BJ (cell line): ENCODE data around the gene BAIAP2. TPM values are rescaled to one million over a fixed set of nuclear protein-coding genes. Genes with fewer than 3 reads are reported as not detected.

Source experiments
- CTCF ChIA-PET: fragments of 350-600 bp; formaldehyde crosslinking; extraction: SDS; loops from one replicate; lab custom pipeline; 2021; ENCODE audit warnings: antibody characterized with exemption, inconsistent platforms; lab: Yijun Ruan, JAX
- POLR2A ChIA-PET: fragments of 300-600 bp; sonication (Branson Sonifier 250); formaldehyde crosslinking; extraction: SDS; loops from one replicate; lab custom pipeline; 2021; ENCODE audit warnings: antibody characterized with exemption; lab: Charles Lee
- DNase-seq: peaks from one replicate; pipeline ENCODE4 v3.0.0-alpha.2; 2011; ENCODE audit warnings: low read depth
- H3K27me3 ChIP-seq: 2 replicates; pipeline ENCODE4 v1.6.0; 2011; ENCODE audit warnings: low read length; ENCODE audit not compliant: control insufficient read depth, insufficient read depth
- H3K36me3 ChIP-seq: 2 replicates; pipeline ENCODE4 v1.5.1; 2011; ENCODE audit warnings: low read length; ENCODE audit not compliant: control insufficient read depth, insufficient read depth
- H3K4me3 ChIP-seq: 2 replicates; pipeline ENCODE4 v1.5.1; 2011; ENCODE audit warnings: low read depth, mild to moderate bottlenecking, control low read depth, low read length
- CTCF ChIP-seq: IDR thresholded peaks from 2 replicates; pipeline ENCODE4 v1.5.1; 2011; ENCODE audit warnings: low read depth, mild to moderate bottlenecking, control low read depth, inconsistent platforms, low read length, moderate library complexity; ENCODE audit not compliant: insufficient read depth
- polyA plus RNA-seq: library from polyadenylated mRNA; depleted of rRNA; stranded (reverse); fragments of >200 nt; gene quantifications from 2 replicates; pipeline ENCODE4 v1.2.3, GENCODE V29; 2011

BAIAP2 gene
- polyA plus RNA-seq, 1 experiment: 12.1 TPM

- H3K27me3 ChIP-seq: no peaks in the 10 kb centered on the region
- peaks cover 26% of the 10 kb centered on the region for H3K36me3 ChIP-seq
- ChIA-PET CTCF (interaction anchor here (0.7 to 2.5 kb wide), 4 partner anchors 12 to 104 kb away, joined by 3 to 11 read pairs (median 4); no protein-coding TSS in a partner anchor), POLR2A (no interaction called here)
- peak overlapping the region; percentile 82 for H3K4me3 ChIP-seq
- TF ChIP-seq CTCF: no peak
- DNase-seq: no peak
Measured at GRCh38 chr17:80992948-80993624, 41.9 kb upstream of the BAIAP2 start.

GRCh38 chr17:80995131-80995530 lies 39.8 kb upstream of the BAIAP2 start:
- Histone ChIP-seq H3K36me3 (peaks cover 38% of the 10 kb centered on the region), H3K27me3 (no peaks in the 10 kb centered on the region), H3K4me3 (no peak overlapping the region)
- DNase-seq: no peak
- TF ChIP-seq CTCF: no peak
- ChIA-PET CTCF (interaction anchor here (0.7 to 1.8 kb wide), 2 partner anchors 103 to 106 kb away, joined by 3 to 8 read pairs; no protein-coding TSS in a partner anchor), POLR2A (no interaction called here)

- H3K36me3 ChIP-seq: peaks cover 38% of the 10 kb centered on the region
- CTCF ChIA-PET: no interaction called here
Measured at GRCh38 chr17:80996422-80997305, 38.3 kb upstream of the BAIAP2 start.

GRCh38 chr17:80997424-80998117 lies 37.4 kb upstream of the BAIAP2 start:
- Histone ChIP-seq H3K36me3 (peaks cover 38% of the 10 kb centered on the region), H3K4me3 (no peak overlapping the region), H3K27me3 (no peaks in the 10 kb centered on the region)
- POLR2A ChIA-PET: no interaction called here
- no peak for DNase-seq
- CTCF ChIA-PET: no interaction called here
- TF ChIP-seq CTCF: no peak

More at GRCh38 chr17:80996422-80997305, 38.3 kb upstream of the BAIAP2 start:
- Histone ChIP-seq H3K27me3 (no peaks in the 10 kb centered on the region), H3K4me3 (no peak overlapping the region)
- POLR2A ChIA-PET: no interaction called here
- no peak for TF ChIP-seq CTCF
- no peak for DNase-seq
